Measurements from ENCODE around the gene C9orf153.

The C9orf153 gene

DNA sequence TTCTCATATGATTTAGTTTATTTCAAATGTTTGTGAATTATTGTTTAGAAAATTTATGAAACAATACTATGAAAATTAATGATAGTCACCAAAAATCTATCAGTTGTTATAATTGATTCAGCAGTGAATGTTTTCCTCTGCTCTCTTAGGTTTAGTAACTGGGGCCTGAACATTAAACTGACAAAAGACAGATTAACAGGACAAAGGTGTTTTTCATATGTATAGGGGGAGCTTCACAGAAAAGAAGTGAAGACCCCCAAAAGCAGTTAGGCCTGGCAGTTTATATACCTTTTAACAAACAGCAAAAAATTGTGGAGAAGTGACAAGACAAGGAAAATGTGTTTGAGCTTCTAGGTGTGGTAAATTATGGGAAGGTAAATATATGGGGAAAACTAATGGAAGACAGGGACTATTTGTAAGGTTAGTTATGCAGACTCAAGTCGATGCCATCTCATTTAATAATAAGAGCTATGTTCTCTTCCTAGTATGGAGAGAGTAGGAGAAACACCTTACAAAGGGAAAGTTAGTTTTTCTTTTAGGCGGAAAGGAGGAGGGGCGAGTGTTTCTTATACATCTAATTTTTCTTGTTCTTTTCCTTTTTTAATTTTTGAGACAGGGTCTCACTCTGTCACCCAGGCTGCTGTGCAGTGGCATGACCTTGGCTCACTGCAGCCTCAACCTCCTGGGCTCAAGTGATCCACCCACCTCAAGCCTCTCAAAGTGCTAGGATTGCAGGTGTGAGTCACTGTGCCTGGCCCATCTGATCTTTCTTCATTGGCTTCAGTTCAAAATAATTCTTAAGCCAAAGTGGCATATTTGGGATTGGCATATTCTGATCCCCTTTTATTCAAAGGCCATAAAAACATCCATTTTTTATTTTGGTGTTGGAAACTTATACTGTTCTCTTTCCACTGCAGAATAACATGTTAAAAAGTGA is 77.8 kb downstream of the C9orf153 start:
- TF ChIP-seq, protein P1, sequence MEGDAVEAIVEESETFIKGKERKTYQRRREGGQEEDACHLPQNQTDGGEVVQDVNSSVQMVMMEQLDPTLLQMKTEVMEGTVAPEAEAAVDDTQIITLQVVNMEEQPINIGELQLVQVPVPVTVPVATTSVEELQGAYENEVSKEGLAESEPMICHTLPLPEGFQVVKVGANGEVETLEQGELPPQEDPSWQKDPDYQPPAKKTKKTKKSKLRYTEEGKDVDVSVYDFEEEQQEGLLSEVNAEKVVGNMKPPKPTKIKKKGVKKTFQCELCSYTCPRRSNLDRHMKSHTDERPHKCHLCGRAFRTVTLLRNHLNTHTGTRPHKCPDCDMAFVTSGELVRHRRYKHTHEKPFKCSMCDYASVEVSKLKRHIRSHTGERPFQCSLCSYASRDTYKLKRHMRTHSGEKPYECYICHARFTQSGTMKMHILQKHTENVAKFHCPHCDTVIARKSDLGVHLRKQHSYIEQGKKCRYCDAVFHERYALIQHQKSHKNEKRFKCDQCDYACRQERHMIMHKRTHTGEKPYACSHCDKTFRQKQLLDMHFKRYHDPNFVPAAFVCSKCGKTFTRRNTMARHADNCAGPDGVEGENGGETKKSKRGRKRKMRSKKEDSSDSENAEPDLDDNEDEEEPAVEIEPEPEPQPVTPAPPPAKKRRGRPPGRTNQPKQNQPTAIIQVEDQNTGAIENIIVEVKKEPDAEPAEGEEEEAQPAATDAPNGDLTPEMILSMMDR (IDR thresholded peaks at IDR 0.05; ENCODE audit: insufficient read depth, low read depth, low read length, missing control alignments): no peak
- peak; percentile 58 for DNase-seq (ENCODE audit: low read depth)
- H3K4me3 ChIP-seq (ENCODE audit: low read length): no peak overlapping the region

DNA sequence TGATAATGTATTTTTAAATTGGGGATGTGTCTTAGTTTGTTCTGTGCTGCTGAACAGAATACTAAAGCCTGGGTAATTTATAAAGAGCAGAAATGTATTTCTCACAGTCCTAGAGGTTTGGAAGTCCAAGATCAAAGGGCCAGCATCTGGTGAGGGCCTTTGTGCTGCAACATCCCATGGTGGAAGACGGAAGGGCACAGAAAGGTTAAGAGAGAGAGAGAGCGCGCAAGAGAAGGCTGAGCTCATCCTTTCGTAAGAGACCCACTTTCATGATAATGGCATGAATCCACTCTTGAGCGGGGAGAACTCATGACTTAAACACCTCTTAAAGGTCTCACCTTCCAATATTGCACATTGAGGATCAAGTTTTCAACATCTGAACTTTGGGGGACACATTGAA is 81.0 kb downstream of the C9orf153 start:
- TF ChIP-seq, protein P1 (IDR thresholded peaks at IDR 0.05; ENCODE audit: insufficient read depth, low read depth, low read length, missing control alignments): no peak
- no peak overlapping the region for H3K4me3 ChIP-seq (ENCODE audit: low read length)
- no peak for DNase-seq (ENCODE audit: low read depth)

DNA sequence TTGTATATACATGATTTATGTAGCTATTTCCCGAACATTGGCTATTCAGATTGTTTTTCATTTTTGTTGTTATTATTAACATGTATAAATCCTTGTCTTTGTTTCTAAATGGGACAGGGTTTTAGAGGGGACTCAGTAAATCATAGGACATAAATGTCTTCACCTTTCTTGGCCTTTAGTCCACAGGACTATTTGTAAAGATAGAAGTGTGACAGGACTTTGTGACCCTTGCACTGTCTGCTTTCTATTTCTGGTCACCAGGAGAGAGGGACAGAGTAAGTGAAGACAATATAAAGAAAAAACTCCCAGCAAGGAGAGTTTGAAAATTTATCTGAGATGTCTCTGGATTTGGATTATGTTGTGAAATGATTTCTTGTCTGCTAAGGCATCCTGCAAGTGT is 81.5 kb downstream of the C9orf153 start:
- no peak for DNase-seq (ENCODE audit: low read depth)
- no peak overlapping the region for H3K4me3 ChIP-seq (ENCODE audit: low read length)
- TF ChIP-seq, protein P1 (IDR thresholded peaks at IDR 0.05; ENCODE audit: insufficient read depth, low read depth, low read length, missing control alignments): no peak

DNA sequence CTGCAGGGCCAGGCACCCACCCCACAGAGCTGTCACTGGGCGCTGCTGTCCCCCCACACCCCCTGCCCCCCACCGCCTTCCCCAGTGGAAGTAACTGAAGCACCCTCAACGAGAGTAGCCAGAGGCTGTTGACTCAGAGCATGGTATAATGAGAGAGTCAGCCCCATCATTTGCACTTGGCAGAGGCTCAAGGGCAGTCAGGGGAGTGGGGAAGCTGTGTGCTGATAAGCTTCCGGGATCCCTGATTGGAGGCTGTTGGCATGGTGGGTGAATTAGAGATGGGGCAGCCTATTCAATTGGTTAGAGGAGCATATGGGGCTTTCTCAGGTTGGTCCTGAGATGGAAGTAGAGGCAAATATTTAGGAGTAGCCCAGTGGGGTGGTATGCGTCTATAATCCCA is 83.0 kb downstream of the C9orf153 start:
- H3K4me3 ChIP-seq (ENCODE audit: low read length): no peak overlapping the region
- DNase-seq (ENCODE audit: low read depth): peak; percentile 65
- TF ChIP-seq, protein P1 (IDR thresholded peaks at IDR 0.05; ENCODE audit: insufficient read depth, low read depth, low read length, missing control alignments): no peak

DNA sequence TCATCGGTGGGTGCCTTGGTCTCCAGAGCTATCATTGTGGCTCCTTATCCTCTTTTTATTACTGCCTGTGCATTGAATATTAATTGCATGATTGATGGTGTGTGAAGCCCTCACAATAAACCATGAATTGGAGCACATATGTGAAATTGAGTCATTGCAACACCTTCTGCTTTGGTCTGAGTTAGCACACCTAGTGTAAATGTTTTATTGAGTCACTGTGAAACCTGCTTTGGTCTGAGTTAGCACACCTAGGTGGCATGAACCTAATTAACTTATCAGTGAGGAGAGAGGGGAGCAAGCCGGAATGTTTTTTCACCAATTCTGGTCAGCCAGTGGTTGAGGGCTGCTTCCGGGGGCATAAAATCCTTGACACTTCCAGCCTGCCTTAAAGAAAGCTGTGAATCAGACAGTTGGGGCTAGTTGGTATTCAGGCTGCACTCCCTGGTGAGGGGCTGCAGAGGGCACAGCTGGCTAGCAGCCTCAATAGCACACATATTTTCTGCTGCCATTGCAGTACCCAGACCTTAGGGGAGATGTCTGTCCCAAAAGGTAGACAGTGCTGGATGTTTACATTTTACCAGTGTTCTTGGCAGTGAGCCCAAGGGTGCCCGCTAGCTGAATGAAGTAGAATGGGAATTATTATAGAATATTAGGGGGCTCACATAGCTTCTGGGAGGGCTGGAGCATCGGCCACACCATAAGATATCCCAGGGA is 83.6 kb downstream of the C9orf153 start:
- peak; percentile 56 for DNase-seq (ENCODE audit: low read depth)
- H3K4me3 ChIP-seq (ENCODE audit: low read length): no peak overlapping the region
- TF ChIP-seq, protein P1 (IDR thresholded peaks at IDR 0.05; ENCODE audit: insufficient read depth, low read depth, low read length, missing control alignments): no peak

DNA sequence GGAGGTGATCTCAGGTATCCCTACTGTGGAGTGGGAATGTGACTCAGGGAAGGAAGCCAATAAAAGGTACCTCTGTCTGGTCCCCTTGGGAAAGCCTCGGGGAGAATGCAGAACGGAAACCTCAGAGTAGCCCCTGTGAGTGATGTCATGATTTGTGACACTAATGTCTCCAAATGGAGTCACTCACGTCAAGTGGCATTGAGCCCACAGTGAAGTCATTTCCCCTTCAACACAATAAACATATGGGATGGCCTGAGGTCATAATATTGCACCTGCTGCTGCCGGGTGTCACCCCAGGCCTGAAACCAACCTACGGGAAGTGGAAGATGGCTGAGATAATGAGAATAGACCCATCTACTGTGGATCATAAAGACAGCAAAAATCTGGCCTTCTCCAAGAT is 84.2 kb downstream of the C9orf153 start:
- DNase-seq (ENCODE audit: low read depth): no peak
- TF ChIP-seq, protein P1 (IDR thresholded peaks at IDR 0.05; ENCODE audit: insufficient read depth, low read depth, low read length, missing control alignments): no peak
- H3K4me3 ChIP-seq (ENCODE audit: low read length): no peak overlapping the region

Measured in epithelial cell of esophagus (primary cell).